ENCODE measurements around the gene TGFBRAP1.

Gene TGFBRAP1

GRCh38 chr2:105249891-105250290, 79.6 kb downstream of the TGFBRAP1 start:
- H3K27ac ChIP-seq, result no peak overlapping the region
- ChIA-PET POLR2A (ENCODE audit: low non-redundant PET) (no interaction called here), CTCF (no interaction called here)
- TF ChIP-seq CTCF (conservative IDR thresholded peaks at IDR 0.05; ENCODE audit: low read depth), result no peak
- no peak for DNase-seq (ENCODE audit: low spot score)

DNA sequence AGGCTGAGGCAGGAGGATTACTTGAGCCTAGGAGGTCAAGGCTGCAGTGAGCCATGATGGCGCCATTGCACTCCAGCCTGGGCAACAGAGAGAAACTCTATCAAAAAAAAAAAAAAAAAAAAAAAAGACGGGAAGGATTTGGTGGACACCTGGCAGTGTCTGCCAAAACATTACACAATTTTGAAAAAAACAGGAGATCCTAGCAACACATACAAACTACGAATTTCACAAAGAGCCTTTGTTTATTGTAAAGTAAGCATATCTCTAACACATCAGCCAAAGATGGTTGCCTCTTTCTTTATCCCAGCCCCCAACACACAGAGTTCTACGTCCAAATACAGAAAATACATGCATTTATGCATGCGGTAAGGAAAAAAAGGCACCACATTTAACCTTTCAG, 80.4 kb downstream of the TGFBRAP1 start:
- CTCF ChIA-PET, result no interaction called here
- no peak for TF ChIP-seq CTCF (conservative IDR thresholded peaks at IDR 0.05; ENCODE audit: low read depth)
- no peak for DNase-seq (ENCODE audit: low spot score)
- no peak overlapping the region for H3K27ac ChIP-seq
- POLR2A ChIA-PET (ENCODE audit: low non-redundant PET), result no interaction called here

GRCh38 chr2:105248316-105249070, 81.0 kb downstream of the TGFBRAP1 start:
- TF ChIP-seq CTCF (conservative IDR thresholded peaks at IDR 0.05; ENCODE audit: low read depth), result no peak
- POLR2A ChIA-PET (ENCODE audit: low non-redundant PET), result no interaction called here
- DNase-seq (ENCODE audit: low spot score), result no peak
- H3K27ac ChIP-seq, result no peak overlapping the region
- CTCF ChIA-PET, result interaction anchor here (0.6 kb wide), 1 partner anchor 108 kb away, joined by 3 read pairs; no protein-coding TSS in a partner anchor

GRCh38 chr2:105244451-105244850, 85.1 kb downstream of the TGFBRAP1 start:
- H3K27ac ChIP-seq, result no peak overlapping the region
- CTCF ChIA-PET, result interaction anchor here (0.7 kb wide), 1 partner anchor 1654 kb away, joined by 4 read pairs; no protein-coding TSS in a partner anchor
- DNase-seq (ENCODE audit: low spot score), result no peak
- POLR2A ChIA-PET (ENCODE audit: low non-redundant PET), result no interaction called here
- TF ChIP-seq CTCF (conservative IDR thresholded peaks at IDR 0.05; ENCODE audit: low read depth), result no peak

- TF ChIP-seq CTCF (conservative IDR thresholded peaks at IDR 0.05; ENCODE audit: low read depth), result no peak
- ChIA-PET CTCF (interaction anchor here (0.7 kb wide), 1 partner anchor 1654 kb away, joined by 4 read pairs; no protein-coding TSS in a partner anchor), POLR2A (ENCODE audit: low non-redundant PET) (no interaction called here)
- DNase-seq (ENCODE audit: low spot score), result no peak
- no peak overlapping the region for H3K27ac ChIP-seq
Measured at GRCh38 chr2:105243961-105244360, 85.6 kb downstream of the TGFBRAP1 start.

GRCh38 chr2:105242286-105242993, 87.1 kb downstream of the TGFBRAP1 start:
- ChIA-PET POLR2A (ENCODE audit: low non-redundant PET) (no interaction called here), CTCF (interaction anchor here (0.6 kb wide), 1 partner anchor 60 kb away, joined by 4 read pairs; no protein-coding TSS in a partner anchor)
- H3K27ac ChIP-seq, result no peak overlapping the region
- DNase-seq (ENCODE audit: low spot score), result no peak
- TF ChIP-seq CTCF (conservative IDR thresholded peaks at IDR 0.05; ENCODE audit: low read depth), result no peak

Data from RWPE1 (cell line).